Neural cell (in vitro differentiated cells): Measurements from ENCODE around the gene PEAK1. TPM values are rescaled to one million over a fixed set of nuclear protein-coding genes. Genes with fewer than 3 reads are reported as not detected.
A peak's percentile ranks its signal among the peaks of the same experiment; 100 is the strongest.

Experiments used
- H2AFZ ChIP-seq: fragments of 200-600, 300-800 bp; sonication (generic), shearing (Covaris generic); 2 replicates; pipeline ENCODE4 v1.6.0; 2014; ENCODE audit warnings: low read depth, mild to moderate bottlenecking, antibody characterized with exemption, low read length, moderate library complexity
- H3F3A ChIP-seq: fragments of 200-600 bp; shearing (Covaris generic); 2 replicates; pipeline ENCODE4 v1.6.1; 2016; ENCODE audit warnings: mild to moderate bottlenecking, moderate library complexity, mixed read lengths, antibody characterized with exemption, low read length; ENCODE audit not compliant: insufficient read depth, poor library complexity, severe bottlenecking
- H3K27ac ChIP-seq: fragments of 200-600, 300-800 bp; sonication (generic), shearing (Covaris generic); 2 replicates; pipeline ENCODE4 v1.5.1; 2014; ENCODE audit warnings: mild to moderate bottlenecking, low read length, moderate library complexity
- H3K27me3 ChIP-seq: fragments of 300-800, 200-600 bp; sonication (generic), shearing (Covaris generic); 2 replicates; pipeline ENCODE4 v1.6.0; 2014; ENCODE audit warnings: mild to moderate bottlenecking, low read depth, low read length, moderate library complexity; ENCODE audit not compliant: insufficient read depth
- H3K36me3 ChIP-seq: fragments of 300-800, 200-600 bp; sonication (generic), shearing (Covaris generic); 2 replicates; pipeline ENCODE4 v1.5.1; 2014; ENCODE audit warnings: mild to moderate bottlenecking, antibody characterized with exemption, low read length, moderate library complexity; ENCODE audit not compliant: insufficient read depth
- H3K4me2 ChIP-seq: fragments of 300-800, 200-600 bp; sonication (generic), shearing (Covaris generic); 2 replicates; pipeline ENCODE4 v1.6.0; 2014; ENCODE audit warnings: mild to moderate bottlenecking, low read length
- H3K4me3 ChIP-seq: fragments of 300-800, 200-600 bp; sonication (generic), shearing (Covaris generic); 2 replicates; pipeline ENCODE4 v1.5.1; 2014; ENCODE audit warnings: mild to moderate bottlenecking, low read length, moderate library complexity
- H3K79me2 ChIP-seq: fragments of 200-600 bp; shearing (Covaris generic); replicated peaks from 2 replicates; pipeline ENCODE4 v1.6.0; 2014; ENCODE audit warnings: mild to moderate bottlenecking, low read length, moderate library complexity; ENCODE audit not compliant: insufficient read depth
- H3K9ac ChIP-seq: fragments of 300-800, 200-600 bp; sonication (generic), shearing (Covaris generic); 2 replicates; pipeline ENCODE4 v1.6.1; 2016; ENCODE audit warnings: mild to moderate bottlenecking, low read length, mixed read lengths
- H3K9me2 ChIP-seq: fragments of 200-600 bp; shearing (Covaris generic); 2 replicates; pipeline ENCODE4 v1.6.1; 2016; ENCODE audit warnings: mild to moderate bottlenecking, low read length, mixed read lengths; ENCODE audit not compliant: insufficient read depth
- H3K9me3 ChIP-seq: fragments of 200-600, 300-800 bp; sonication (generic), shearing (Covaris generic); 2 replicates; pipeline ENCODE4 v1.6.1; 2016; ENCODE audit warnings: mild to moderate bottlenecking, mixed run types, low read length, moderate library complexity, mixed read lengths
- H4K20me1 ChIP-seq: fragments of 200-600 bp; shearing (Covaris generic); 2 replicates; pipeline ENCODE4 v1.6.1; 2016; ENCODE audit warnings: mild to moderate bottlenecking, mixed run types; ENCODE audit not compliant: insufficient read depth
- EP300 ChIP-seq: fragments of 450-650 bp; conservative IDR thresholded peaks from 2 replicates; pipeline ENCODE4 v1.6.1; 2014; ENCODE audit warnings: antibody characterized with exemption, mild to moderate bottlenecking, moderate library complexity; ENCODE audit not compliant: poor library complexity, severe bottlenecking
- EZH2 ChIP-seq: fragments of 200-600, 300-800 bp; shearing (Covaris generic), sonication (generic); IDR thresholded peaks from 2 replicates; pipeline ENCODE4 v1.6.1; 2014; ENCODE audit warnings: antibody characterized with exemption, low read length, borderline replicate concordance, mild to moderate bottlenecking; ENCODE audit not compliant: insufficient read depth, poor library complexity, severe bottlenecking
- MXI1 ChIP-seq: fragments of 450-650 bp; conservative IDR thresholded peaks from 2 replicates; pipeline ENCODE4 v1.6.1; 2014; ENCODE audit warnings: antibody characterized with exemption, mild to moderate bottlenecking; ENCODE audit not compliant: poor library complexity, severe bottlenecking
- POLR2AphosphoS5 ChIP-seq: IDR thresholded peaks from 2 replicates; pipeline ENCODE4 v1.6.1; 2012
- RAD21 ChIP-seq: fragments of 450-650 bp; conservative IDR thresholded peaks from 2 replicates; pipeline ENCODE4 v1.6.1; 2014; ENCODE audit warnings: antibody characterized with exemption, mild to moderate bottlenecking, moderate library complexity
- SMC3 ChIP-seq: fragments of 450-650 bp; conservative IDR thresholded peaks from 2 replicates; pipeline ENCODE4 v1.6.1; 2014; ENCODE audit warnings: antibody characterized with exemption, mild to moderate bottlenecking, moderate library complexity; ENCODE audit not compliant: poor library complexity
- TAF1 ChIP-seq: IDR thresholded peaks from 2 replicates; pipeline ENCODE4 v1.6.1; 2012; ENCODE audit warnings: low read depth
- polyA plus RNA-seq: library from polyadenylated mRNA; depleted of rRNA; stranded (reverse); fragments of >200 nt; gene quantifications from 2 replicates; pipeline ENCODE4 v1.2.3, GENCODE V29; 2014
- TF ChIP-seq, protein P1 (sequence below): IDR thresholded peaks from 2 replicates; pipeline ENCODE4 v1.6.1; 2012; ENCODE audit warnings: borderline replicate concordance
- TF ChIP-seq, protein P2 (sequence below): fragments of 450-650 bp; IDR thresholded peaks from 2 replicates; pipeline ENCODE4 v1.5.1; 2014; ENCODE audit warnings: antibody characterized with exemption, mild to moderate bottlenecking, moderate library complexity; ENCODE audit not compliant: poor library complexity, severe bottlenecking

PEAK1 gene
- polyA plus RNA-seq, 1 donor from 2014 or later: 5.8 TPM

DNA sequence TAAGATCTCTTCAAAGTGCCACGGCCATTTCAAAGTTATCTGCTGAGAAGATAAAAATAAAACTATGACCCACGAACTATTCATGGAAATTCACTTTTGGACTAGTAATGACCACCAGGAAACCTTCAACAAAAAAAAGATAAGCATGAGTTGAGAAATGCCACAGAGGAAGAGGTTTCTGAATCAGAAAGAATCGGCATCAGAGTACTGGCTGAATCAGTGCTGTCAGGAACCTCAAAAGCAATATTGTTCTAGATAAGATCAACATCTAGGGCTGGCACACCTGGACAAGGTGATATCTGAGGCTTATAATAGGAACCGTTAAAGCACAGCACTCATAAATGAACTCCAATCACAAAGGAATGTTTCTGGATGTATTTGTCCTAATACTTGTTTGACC, 72.7 kb downstream of the PEAK1 start:
- no peak overlapping the region for H3K9ac ChIP-seq
- no peaks in the 10 kb centered on the region for H3F3A ChIP-seq
- no peak overlapping the region for H3K4me2 ChIP-seq
- H3K4me3 ChIP-seq: no peak overlapping the region
- H3K79me2 ChIP-seq: no peaks in the 10 kb centered on the region
- H3K9me3 ChIP-seq: no peaks in the 10 kb centered on the region
- TF ChIP-seq TAF1 (no peak), EZH2 (no peak), EP300 (no peak), MXI1 (no peak), RAD21 (no peak), SMC3 (no peak), POLR2AphosphoS5 (no peak)
- TF ChIP-seq, protein P1, sequence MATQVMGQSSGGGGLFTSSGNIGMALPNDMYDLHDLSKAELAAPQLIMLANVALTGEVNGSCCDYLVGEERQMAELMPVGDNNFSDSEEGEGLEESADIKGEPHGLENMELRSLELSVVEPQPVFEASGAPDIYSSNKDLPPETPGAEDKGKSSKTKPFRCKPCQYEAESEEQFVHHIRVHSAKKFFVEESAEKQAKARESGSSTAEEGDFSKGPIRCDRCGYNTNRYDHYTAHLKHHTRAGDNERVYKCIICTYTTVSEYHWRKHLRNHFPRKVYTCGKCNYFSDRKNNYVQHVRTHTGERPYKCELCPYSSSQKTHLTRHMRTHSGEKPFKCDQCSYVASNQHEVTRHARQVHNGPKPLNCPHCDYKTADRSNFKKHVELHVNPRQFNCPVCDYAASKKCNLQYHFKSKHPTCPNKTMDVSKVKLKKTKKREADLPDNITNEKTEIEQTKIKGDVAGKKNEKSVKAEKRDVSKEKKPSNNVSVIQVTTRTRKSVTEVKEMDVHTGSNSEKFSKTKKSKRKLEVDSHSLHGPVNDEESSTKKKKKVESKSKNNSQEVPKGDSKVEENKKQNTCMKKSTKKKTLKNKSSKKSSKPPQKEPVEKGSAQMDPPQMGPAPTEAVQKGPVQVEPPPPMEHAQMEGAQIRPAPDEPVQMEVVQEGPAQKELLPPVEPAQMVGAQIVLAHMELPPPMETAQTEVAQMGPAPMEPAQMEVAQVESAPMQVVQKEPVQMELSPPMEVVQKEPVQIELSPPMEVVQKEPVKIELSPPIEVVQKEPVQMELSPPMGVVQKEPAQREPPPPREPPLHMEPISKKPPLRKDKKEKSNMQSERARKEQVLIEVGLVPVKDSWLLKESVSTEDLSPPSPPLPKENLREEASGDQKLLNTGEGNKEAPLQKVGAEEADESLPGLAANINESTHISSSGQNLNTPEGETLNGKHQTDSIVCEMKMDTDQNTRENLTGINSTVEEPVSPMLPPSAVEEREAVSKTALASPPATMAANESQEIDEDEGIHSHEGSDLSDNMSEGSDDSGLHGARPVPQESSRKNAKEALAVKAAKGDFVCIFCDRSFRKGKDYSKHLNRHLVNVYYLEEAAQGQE: no peak
- no peaks in the 10 kb centered on the region for H3K36me3 ChIP-seq
- H3K27ac ChIP-seq: no peak overlapping the region
- H3K9me2 ChIP-seq: no peaks in the 10 kb centered on the region
- no peaks in the 10 kb centered on the region for H4K20me1 ChIP-seq
- no peak overlapping the region for H2AFZ ChIP-seq
- H3K27me3 ChIP-seq: no peaks in the 10 kb centered on the region

DNA sequence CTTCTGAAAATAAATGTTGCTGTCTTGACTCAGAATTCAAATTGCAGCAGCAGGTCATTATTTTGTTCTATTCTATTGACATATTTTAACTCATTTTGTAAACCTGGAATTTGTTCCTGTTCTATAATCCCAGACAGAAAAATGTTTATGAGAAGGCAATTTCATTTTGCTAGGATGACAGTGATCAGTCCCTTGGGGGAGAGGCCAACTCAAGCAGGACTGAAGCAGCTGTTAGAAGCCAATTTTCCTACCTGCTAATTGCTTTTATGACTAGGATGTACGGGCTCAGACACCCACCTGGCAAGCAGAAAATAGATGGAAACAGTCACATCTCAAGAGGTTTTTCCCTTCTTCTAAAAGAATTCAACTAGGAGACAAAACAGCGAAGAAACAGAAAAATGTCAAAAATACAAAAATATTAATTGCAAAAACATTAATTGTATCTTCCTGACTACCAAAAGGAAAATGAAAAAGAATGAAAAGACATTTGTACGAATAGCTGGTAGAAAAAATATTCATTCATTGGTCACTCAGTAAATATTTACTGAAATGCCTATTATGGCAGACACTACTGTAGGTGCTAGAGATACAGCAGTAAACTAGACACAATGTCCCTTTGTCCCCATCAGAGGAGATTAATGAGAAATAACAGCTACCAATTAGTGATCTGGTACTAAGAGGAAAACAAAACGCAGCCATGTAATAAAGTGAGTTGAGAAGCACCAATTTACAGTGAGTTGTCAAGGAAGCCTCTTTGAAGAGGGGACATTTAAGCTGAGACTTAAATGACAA, 73.5 kb downstream of the PEAK1 start:
- Histone ChIP-seq H3K4me3 (peak overlapping the region; percentile 22), H3K79me2 (no peaks in the 10 kb centered on the region), H2AFZ (no peak overlapping the region), H3F3A (no peaks in the 10 kb centered on the region), H3K4me2 (no peak overlapping the region), H3K9me2 (no peaks in the 10 kb centered on the region), H3K9ac (no peak overlapping the region), H3K36me3 (no peaks in the 10 kb centered on the region), H3K9me3 (no peaks in the 10 kb centered on the region), H4K20me1 (no peaks in the 10 kb centered on the region), H3K27ac (peak overlapping the region; percentile 38), H3K27me3 (no peaks in the 10 kb centered on the region)
- TF ChIP-seq, protein P1: no peak
- peak; percentile 39 for TF ChIP-seq EP300
- TF ChIP-seq, protein P2, sequence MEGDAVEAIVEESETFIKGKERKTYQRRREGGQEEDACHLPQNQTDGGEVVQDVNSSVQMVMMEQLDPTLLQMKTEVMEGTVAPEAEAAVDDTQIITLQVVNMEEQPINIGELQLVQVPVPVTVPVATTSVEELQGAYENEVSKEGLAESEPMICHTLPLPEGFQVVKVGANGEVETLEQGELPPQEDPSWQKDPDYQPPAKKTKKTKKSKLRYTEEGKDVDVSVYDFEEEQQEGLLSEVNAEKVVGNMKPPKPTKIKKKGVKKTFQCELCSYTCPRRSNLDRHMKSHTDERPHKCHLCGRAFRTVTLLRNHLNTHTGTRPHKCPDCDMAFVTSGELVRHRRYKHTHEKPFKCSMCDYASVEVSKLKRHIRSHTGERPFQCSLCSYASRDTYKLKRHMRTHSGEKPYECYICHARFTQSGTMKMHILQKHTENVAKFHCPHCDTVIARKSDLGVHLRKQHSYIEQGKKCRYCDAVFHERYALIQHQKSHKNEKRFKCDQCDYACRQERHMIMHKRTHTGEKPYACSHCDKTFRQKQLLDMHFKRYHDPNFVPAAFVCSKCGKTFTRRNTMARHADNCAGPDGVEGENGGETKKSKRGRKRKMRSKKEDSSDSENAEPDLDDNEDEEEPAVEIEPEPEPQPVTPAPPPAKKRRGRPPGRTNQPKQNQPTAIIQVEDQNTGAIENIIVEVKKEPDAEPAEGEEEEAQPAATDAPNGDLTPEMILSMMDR: no peak
- TF ChIP-seq POLR2AphosphoS5: peak; percentile 64
- TF ChIP-seq SMC3: no peak
- no peak for TF ChIP-seq MXI1
